Kidney (tissue), 14 donors: ENCODE data around the gene KRTAP9-8. TPM values are rescaled to one million over a fixed set of nuclear protein-coding genes. Genes with fewer than 3 reads are reported as not detected.
"Not testable (repeated sequence)": the region's sequence is repeated elsewhere in the genome, so short reads cannot be mapped to it uniquely, and the experiment has no call there.

Experiments used
- DNase-seq, 5 donors: peaks; one replicate each; pipeline ENCODE4 v3.0.0-alpha.2; 2013 to 2020
- FAIRE-seq: peaks from 2 replicates; lab custom pipeline; 2012; peaks lifted over from hg19 to GRCh38; lab: Jason Lieb, UNC
- H3K27ac ChIP-seq, 2 donors: one replicate each; pipeline ENCODE4 v1.7.0; 2013; ENCODE audit warnings: low read depth in 2 of 2, low read length in 2 of 2, inconsistent platforms in 1 of 2
- H3K27me3 ChIP-seq: one replicate; pipeline ENCODE4 v1.7.1; 2013; ENCODE audit warnings: low read length, inconsistent platforms; ENCODE audit not compliant: control insufficient read depth, insufficient read depth
- H3K36me3 ChIP-seq, 3 donors: one replicate each; pipeline versions ENCODE4 v1.7.0 to v1.7.1; 2013; ENCODE audit warnings: low read length in 3 of 3, control low read depth in 1 of 3, inconsistent platforms in 1 of 3; ENCODE audit not compliant: insufficient read depth in 3 of 3, control insufficient read depth in 2 of 3
- H3K4me1 ChIP-seq, 3 donors: one replicate each; pipeline versions ENCODE4 v1.7.0 to v1.7.1; 2013; ENCODE audit warnings: low read length in 3 of 3, inconsistent platforms in 1 of 3, low read depth in 1 of 3; ENCODE audit not compliant: control insufficient read depth in 2 of 3, insufficient read depth in 2 of 3
- H3K4me3 ChIP-seq, 3 donors: one replicate each; pipeline versions ENCODE4 v1.7.0 to v1.8.1; 2013; ENCODE audit warnings: low read length in 3 of 3, control low read depth in 1 of 3, inconsistent platforms in 1 of 3
- H3K9ac ChIP-seq, 3 donors: one replicate each; pipeline versions ENCODE4 v1.7.0 to v1.7.1; 2013; ENCODE audit warnings: low read length in 3 of 3, control low read depth in 1 of 3, inconsistent platforms in 1 of 3
- H3K9me3 ChIP-seq, 3 donors: one replicate each; pipeline versions ENCODE4 v1.7.0 to v1.7.1; 2013; ENCODE audit warnings: low read length in 3 of 3, control low read depth in 1 of 3, inconsistent platforms in 1 of 3; ENCODE audit not compliant: control insufficient read depth in 2 of 3, insufficient read depth in 1 of 3
- CTCF ChIP-seq: IDR thresholded peaks from 3 replicates; pipeline ENCODE4 v1.5.1; 2012; ENCODE audit warnings: mild to moderate bottlenecking, moderate library complexity, borderline replicate concordance; ENCODE audit not compliant: insufficient read depth; ENCODE audit errors: extremely low read depth
- intact Hi-C: fragments of 100-400 bp; cut with DNase I; formaldehyde crosslinking; loops from one replicate; pipeline ENCODE4 v1.11.1; 2022
- polyA plus RNA-seq: library from polyadenylated mRNA; stranded (reverse); fragments of 350-450 nt; fragmentation: Illumina TruSeq; extraction: RNeasy Lipid Tissue Mini Kit (QIAGEN cat#74804); gene quantifications from one replicate; pipeline ENCODE4 v1.2.3, GENCODE V29; 2014; ENCODE audit warnings: low read depth, low replicate concordance; ENCODE audit not compliant: insufficient read depth
- total RNA-seq: library from RNA; stranded (reverse); fragmentation: NEBNext Ultra II Directional; extraction: Animal tissue kit (Norgen Biotek cat#: 25700); gene quantifications from one replicate; pipeline ENCODE4 v1.2.1, GENCODE V29; 2021
- donor health status: control.
- donor health status: control.
- donor health status: control.
- donor health status: control.
- donor health status: control.
- donor health status: DM: yes; HTN: yes; CAD: no.
- donor health status: Normal renal cell carcinoma (clear cell type).

The KRTAP9-8 gene
- total and polyA plus RNA-seq, 2 donors from 2014 or later, result not detected

- intact Hi-C loops, result no loop called here
- H3K27ac ChIP-seq, result no peak overlapping the region
- DNase-seq (no peak), FAIRE-seq (no peak)
- no peak overlapping the region for H3K4me3 ChIP-seq
- no peaks in the 10 kb centered on the region for H3K9me3 ChIP-seq
- no peaks in the 10 kb centered on the region for H3K27me3 ChIP-seq
- no peaks in the 10 kb centered on the region for H3K36me3 ChIP-seq
- H3K9ac ChIP-seq, result no peak overlapping the region
- no peaks in the 10 kb centered on the region for H3K4me1 ChIP-seq
- no peak for TF ChIP-seq CTCF
These were observed 7.7 kb upstream of the KRTAP9-8 start for GRCh38 chr17:41230094-41230493.

- intact Hi-C loops, result no loop called here
- Histone ChIP-seq H3K27me3 (no peaks in the 10 kb centered on the region), H3K9me3 (no peaks in the 10 kb centered on the region), H3K4me3 (no peak overlapping the region), H3K9ac (no peak overlapping the region), H3K4me1 (no peaks in the 10 kb centered on the region), H3K27ac (no peak overlapping the region), H3K36me3 (no peaks in the 10 kb centered on the region)
- no peak for TF ChIP-seq CTCF
- FAIRE-seq (no peak), DNase-seq (no peak)
These were observed 6.1 kb upstream of the KRTAP9-8 start for GRCh38 chr17:41231731-41232130.

- peak in 1 of 5 donors; percentile 52 for DNase-seq
- intact Hi-C loops, result not testable (repeated sequence)
These were observed 5.2 kb upstream of the KRTAP9-8 start, which contains the start of gene KRTAP9-3 for GRCh38 chr17:41232399-41233105. Gene KRTAP9-3 (plus strand): TSS chr17:41232449. CDS start chr17:41232502, 53 bp downstream.

GRCh38 chr17:41237116-41237515 is 683 bp upstream of the KRTAP9-8 start:
- FAIRE-seq, H3K4me1 ChIP-seq, H3K27me3 ChIP-seq, H3K4me3 ChIP-seq, H3K36me3 ChIP-seq, H3K9ac ChIP-seq, H3K9me3 ChIP-seq, DNase-seq, H3K27ac ChIP-seq, intact Hi-C loops: not testable (repeated sequence)

More at GRCh38 chr17:41232399-41233105, 5.2 kb upstream of the KRTAP9-8 start, which contains the start of gene KRTAP9-3:
- not testable (repeated sequence) for H3K4me3 ChIP-seq, H3K27me3 ChIP-seq, H3K27ac ChIP-seq, FAIRE-seq, H3K9me3 ChIP-seq, H3K36me3 ChIP-seq, H3K9ac ChIP-seq, H3K4me1 ChIP-seq

GRCh38 chr17:41246995-41247787 is 9.4 kb downstream of the KRTAP9-8 start:
- H3K9ac ChIP-seq, H3K4me1 ChIP-seq, DNase-seq, H3K27me3 ChIP-seq, H3K4me3 ChIP-seq, H3K36me3 ChIP-seq, H3K9me3 ChIP-seq, H3K27ac ChIP-seq, FAIRE-seq, intact Hi-C loops: not testable (repeated sequence)

- H3K27me3 ChIP-seq, H3K4me3 ChIP-seq, H3K4me1 ChIP-seq, H3K36me3 ChIP-seq, FAIRE-seq, DNase-seq, H3K27ac ChIP-seq, H3K9me3 ChIP-seq, intact Hi-C loops, H3K9ac ChIP-seq: not testable (repeated sequence)
These were observed 11.9 kb downstream of the KRTAP9-8 start, which contains the start of gene KRTAP9-4 for GRCh38 chr17:41249637-41250240. Gene KRTAP9-4 (plus strand): TSS chr17:41249687. CDS start chr17:41249721, 34 bp downstream.
